CD4-positive, CD25-positive, alpha-beta regulatory T cell (primary cell): Measurements from ENCODE around the gene ADO. TPM values are rescaled to one million over a fixed set of nuclear protein-coding genes. Genes with fewer than 3 reads are reported as not detected.

ENCODE experiments used
- ATAC-seq, 2 donors: fragments of 150-1000 bp; cut with Tn5 transposase; one replicate each; pipeline ENCODE4 v1.10.0; 2021; ENCODE audit warnings: low read depth in 2 of 2, moderate number of reproducible peaks in 2 of 2, moderate library complexity in 1 of 2
- DNase-seq, 3 donors: peaks; one replicate each; pipeline versions ENCODE4 v3.0.0 to v3.0.0-alpha.2; 2012 to 2022; ENCODE audit warnings: mixed read lengths in 1 of 3
- H3K27ac ChIP-seq: one replicate; pipeline ENCODE4 v1.7.0; 2013; ENCODE audit warnings: mild to moderate bottlenecking, low read length; ENCODE audit not compliant: insufficient read depth, poor library complexity, severe bottlenecking
- H3K27me3 ChIP-seq: one replicate; pipeline ENCODE4 v1.7.0; 2013; ENCODE audit warnings: low read length; ENCODE audit not compliant: control insufficient read depth, insufficient read depth
- H3K36me3 ChIP-seq: one replicate; pipeline ENCODE4 v1.7.0; 2013; ENCODE audit warnings: mild to moderate bottlenecking, low read length, moderate library complexity; ENCODE audit not compliant: control insufficient read depth, insufficient read depth
- H3K4me1 ChIP-seq: 2 replicates; pipeline ENCODE4 v1.7.0; 2013; ENCODE audit warnings: mild to moderate bottlenecking, low read length; ENCODE audit not compliant: insufficient read depth, control insufficient read depth, poor library complexity, severe bottlenecking
- H3K4me3 ChIP-seq: one replicate; pipeline ENCODE4 v1.7.0; 2013; ENCODE audit warnings: low read depth, mild to moderate bottlenecking, low read length, moderate library complexity
- H3K9me3 ChIP-seq, 2 experiments: 1 replicate in 1 of 2; 2 replicates in 1 of 2; pipeline ENCODE4 v1.7.0; 2013; ENCODE audit warnings: low read length in 2 of 2, mild to moderate bottlenecking in 1 of 2, moderate library complexity in 1 of 2; ENCODE audit not compliant: control insufficient read depth in 2 of 2
- H3K27ac Mint-ChIP-seq, 3 donors: one replicate each; pipeline ENCODE4 v1.8.0; 2020 to 2022; ENCODE audit warnings: mild to moderate bottlenecking in 3 of 3, mixed read lengths in 3 of 3, moderate library complexity in 2 of 3
- H3K27me3 Mint-ChIP-seq: one replicate; pipeline ENCODE4 v1.8.0; 2022; ENCODE audit warnings: mild to moderate bottlenecking, mixed read lengths
- H3K36me3 Mint-ChIP-seq: one replicate; pipeline ENCODE4 v1.8.0; 2020; ENCODE audit warnings: mixed read lengths
- H3K4me1 Mint-ChIP-seq, 4 donors: one replicate each; pipeline ENCODE4 v1.8.0; 2020 to 2022; ENCODE audit warnings: mixed read lengths in 4 of 4, mild to moderate bottlenecking in 1 of 4
- H3K4me3 Mint-ChIP-seq, 4 donors: one replicate each; pipeline ENCODE4 v1.8.0; 2020 to 2022; ENCODE audit warnings: mild to moderate bottlenecking in 4 of 4, mixed read lengths in 4 of 4, moderate library complexity in 3 of 4
- H3K9me3 Mint-ChIP-seq, 7 donors: one replicate each; pipeline ENCODE4 v1.8.0; 2020 to 2022; ENCODE audit warnings: mixed read lengths in 7 of 7, mild to moderate bottlenecking in 3 of 7, moderate library complexity in 2 of 7
- polyA plus RNA-seq, 4 donors: library from polyadenylated mRNA; unstranded; fragments of 300-500 nt; fragmentation: Illumina TruSeq; gene quantifications; one replicate each; pipeline ENCODE4 v1.2.3, GENCODE V29; 2021
- total RNA-seq: library from RNA; stranded (reverse); gene quantifications from one replicate; pipeline ENCODE4 v1.2.3, GENCODE V29; 2022

ADO gene
- total and polyA plus RNA-seq, 5 donors from 2014 or later = 1.4 to 11.1 (median 2.7) TPM

GRCh38 chr10:62795762-62796161, 8.8 kb upstream of the ADO start:
- peaks cover 51% of the 10 kb centered on the region for H3K27me3 Mint-ChIP-seq

GRCh38 chr10:62796896-62797295, 7.6 kb upstream of the ADO start:
- no peak for DNase-seq
- Mint-ChIP-seq H3K4me3 (no peak overlapping the region), H3K9me3 (no peaks in the 10 kb centered on the region), H3K27me3 (peaks cover 56% of the 10 kb centered on the region), H3K27ac (no peak overlapping the region), H3K36me3 (no peaks in the 10 kb centered on the region), H3K4me1 (no peaks in the 10 kb centered on the region)
- Histone ChIP-seq H3K27ac (no peak overlapping the region), H3K9me3 (no peaks in the 10 kb centered on the region), H3K27me3 (peaks cover 23% of the 10 kb centered on the region), H3K4me1 (no peaks in the 10 kb centered on the region), H3K4me3 (no peak overlapping the region), H3K36me3 (no peaks in the 10 kb centered on the region)
- ATAC-seq = no peak

More at GRCh38 chr10:62795762-62796161, 8.8 kb upstream of the ADO start:
- H3K36me3 Mint-ChIP-seq = no peaks in the 10 kb centered on the region
- DNase-seq = no peak
- H3K27ac Mint-ChIP-seq = no peak overlapping the region
- no peaks in the 10 kb centered on the region for H3K4me1 Mint-ChIP-seq
- no peak overlapping the region for H3K27ac ChIP-seq
- H3K9me3 Mint-ChIP-seq = no peaks in the 10 kb centered on the region
- no peaks in the 10 kb centered on the region for H3K4me1 ChIP-seq
- no peak for ATAC-seq
- H3K4me3 ChIP-seq = no peak overlapping the region
- no peaks in the 10 kb centered on the region for H3K36me3 ChIP-seq
- H3K9me3 ChIP-seq = no peaks in the 10 kb centered on the region
- peaks cover 23% of the 10 kb centered on the region for H3K27me3 ChIP-seq
- H3K4me3 Mint-ChIP-seq = no peak overlapping the region

DNA sequence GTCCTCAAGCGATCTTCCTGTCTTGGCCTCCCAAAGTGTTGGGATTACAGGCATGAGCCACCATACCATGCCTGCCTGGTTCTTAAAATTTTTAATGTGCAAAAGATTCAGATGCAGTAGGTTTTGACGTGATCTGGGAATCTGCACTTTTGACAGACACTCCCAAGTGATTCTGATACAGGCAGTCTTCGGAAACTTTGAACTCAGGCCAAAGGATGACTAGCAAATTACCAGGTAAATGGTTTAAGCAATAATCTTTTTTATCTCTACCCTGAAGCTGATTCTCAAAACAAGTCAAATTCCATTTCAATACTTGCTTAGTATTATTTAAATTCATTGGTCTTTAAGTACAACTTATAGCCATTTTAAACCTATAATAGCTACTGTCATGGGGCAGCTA, 2.6 kb upstream of the ADO start:
- H3K4me3 Mint-ChIP-seq = peak overlapping the region in 1 of 4 donors; percentile 45
- no peak for ATAC-seq
- peaks cover 5% of the 10 kb centered on the region for H3K36me3 Mint-ChIP-seq
- peaks cover 2 to 23% (median 17%) of the 10 kb centered on the region in 4 donors for H3K4me1 Mint-ChIP-seq
- Histone ChIP-seq H3K9me3 (no peaks in the 10 kb centered on the region), H3K36me3 (no peaks in the 10 kb centered on the region), H3K4me1 (peaks cover 23% of the 10 kb centered on the region), H3K27me3 (peaks cover 15% of the 10 kb centered on the region), H3K27ac (no peak overlapping the region), H3K4me3 (no peak overlapping the region)
- no peaks in the 10 kb centered on the region for H3K9me3 Mint-ChIP-seq
- no peak overlapping the region for H3K27ac Mint-ChIP-seq
- H3K27me3 Mint-ChIP-seq = peaks cover 36% of the 10 kb centered on the region
- DNase-seq = no peak

DNA sequence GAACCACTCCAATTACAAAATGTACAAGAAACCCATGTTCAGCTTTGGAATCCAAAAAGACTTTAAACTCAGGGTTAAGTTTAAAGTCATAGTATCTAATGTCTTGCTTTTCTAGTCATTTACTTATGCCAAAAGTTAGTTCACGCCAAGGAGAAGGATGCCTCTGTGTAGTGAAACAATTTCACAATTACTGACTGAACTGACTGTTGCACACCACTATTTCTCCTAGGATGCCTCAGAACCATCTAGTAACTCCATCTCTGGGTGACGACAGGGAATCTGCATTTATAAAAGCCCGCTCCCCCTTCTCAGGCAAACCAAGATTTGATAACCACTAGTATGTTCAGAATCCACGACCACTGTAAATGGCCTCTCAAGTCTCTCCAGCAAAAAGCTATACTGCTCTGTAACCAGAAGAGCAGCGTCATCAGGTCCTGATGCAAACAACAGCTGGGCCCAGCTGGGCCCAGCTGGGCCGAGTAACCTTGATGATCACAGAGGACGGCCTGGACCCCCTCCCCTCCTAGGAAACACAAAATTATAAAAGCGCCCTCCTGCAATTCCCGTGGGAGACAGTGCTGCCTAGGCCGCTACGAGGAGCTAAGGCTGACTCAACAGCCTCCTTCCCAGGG, 680 bp upstream of the ADO start:
- Mint-ChIP-seq H3K27me3 (peaks cover 24% of the 10 kb centered on the region), H3K27ac (peak overlapping the region; percentile 97 to 100 (median 97)), H3K9me3 (no peaks in the 10 kb centered on the region), H3K4me3 (peak overlapping the region; percentile 84 to 100 (median 96)), H3K4me1 (peaks cover 17 to 43% (median 33%) of the 10 kb centered on the region in 4 donors), H3K36me3 (peaks cover 10% of the 10 kb centered on the region)
- peaks cover 11% of the 10 kb centered on the region for H3K36me3 ChIP-seq
- H3K4me1 ChIP-seq = peaks cover 36% of the 10 kb centered on the region
- peaks cover 3% of the 10 kb centered on the region for H3K27me3 ChIP-seq
- peak overlapping the region; percentile 97 for H3K4me3 ChIP-seq
- DNase-seq (no peak), ATAC-seq (no peak)
- H3K9me3 ChIP-seq = no peaks in the 10 kb centered on the region
- peak overlapping the region; percentile 88 for H3K27ac ChIP-seq

GRCh38 chr10:62805231-62806099, 945 bp downstream of the ADO start:
- Histone ChIP-seq H3K27ac (peak overlapping the region; percentile 88), H3K27me3 (no peaks in the 10 kb centered on the region), H3K4me1 (peaks cover 36% of the 10 kb centered on the region), H3K4me3 (peak overlapping the region; percentile 71), H3K36me3 (peaks cover 12% of the 10 kb centered on the region), H3K9me3 (no peaks in the 10 kb centered on the region)
- Mint-ChIP-seq H3K36me3 (peaks cover 10% of the 10 kb centered on the region), H3K27ac (peak overlapping the region; percentile 32 to 97 (median 69)), H3K4me3 (peak overlapping the region; percentile 84 to 97 (median 94)), H3K27me3 (peaks cover 14% of the 10 kb centered on the region), H3K4me1 (peaks cover 24 to 50% (median 42%) of the 10 kb centered on the region in 4 donors), H3K9me3 (no peaks in the 10 kb centered on the region)
- no peak for ATAC-seq
- DNase-seq = no peak

GRCh38 chr10:62806251-62806650, 1.7 kb downstream of the ADO start:
- H3K27me3 ChIP-seq = no peaks in the 10 kb centered on the region
- no peaks in the 10 kb centered on the region for H3K9me3 Mint-ChIP-seq
- H3K27ac Mint-ChIP-seq = peak overlapping the region in 1 of 3 donors; percentile 46
- no peak for DNase-seq
- peaks cover 10% of the 10 kb centered on the region for H3K36me3 Mint-ChIP-seq
- H3K4me3 Mint-ChIP-seq = peak overlapping the region; percentile 84 to 97 (median 94)
- H3K4me1 ChIP-seq = peaks cover 37% of the 10 kb centered on the region
- peaks cover 6% of the 10 kb centered on the region for H3K27me3 Mint-ChIP-seq
- peak overlapping the region; percentile 71 for H3K4me3 ChIP-seq
- peaks cover 32 to 58% (median 48%) of the 10 kb centered on the region in 4 donors for H3K4me1 Mint-ChIP-seq
- no peak for ATAC-seq
- H3K27ac ChIP-seq = no peak overlapping the region
- peaks cover 12% of the 10 kb centered on the region for H3K36me3 ChIP-seq
- H3K9me3 ChIP-seq = no peaks in the 10 kb centered on the region

- H3K9me3 ChIP-seq = no peaks in the 10 kb centered on the region
- no peak overlapping the region for H3K27ac Mint-ChIP-seq
- ATAC-seq (no peak), DNase-seq (no peak)
- H3K27me3 Mint-ChIP-seq = peaks cover 14% of the 10 kb centered on the region
- H3K4me1 Mint-ChIP-seq = peaks cover 39 to 80% (median 65%) of the 10 kb centered on the region in 4 donors
- peaks cover 4% of the 10 kb centered on the region for H3K27me3 ChIP-seq
- H3K4me3 Mint-ChIP-seq = peak overlapping the region in 2 of 4 donors; percentile 29 to 74
- H3K36me3 Mint-ChIP-seq = peaks cover 7% of the 10 kb centered on the region
- peaks cover 12% of the 10 kb centered on the region for H3K36me3 ChIP-seq
- H3K4me3 ChIP-seq = no peak overlapping the region
- H3K9me3 Mint-ChIP-seq = no peaks in the 10 kb centered on the region
- H3K4me1 ChIP-seq = peaks cover 46% of the 10 kb centered on the region
- no peak overlapping the region for H3K27ac ChIP-seq
These were observed 5.8 kb downstream of the ADO start for GRCh38 chr10:62810156-62810902.
